Psoas muscle (tissue), 8 donors: ENCODE data around the gene MCTP1. TPM values are rescaled to one million over a fixed set of nuclear protein-coding genes. Genes with fewer than 3 reads are reported as not detected.
"Not testable (repeated sequence)": the region's sequence is repeated elsewhere in the genome, so short reads cannot be mapped to it uniquely, and the experiment has no call there.

Experiments used
- ATAC-seq, 4 donors: fragments of 200-7000 bp; cut with Tn5 transposase; one replicate each; pipeline ENCODE4 v1.9.1; 2020; ENCODE audit warnings: moderate library complexity in 3 of 4, mild to moderate bottlenecking in 2 of 4
- DNase-seq, 2 donors: peaks; one replicate each; pipeline ENCODE4 v3.0.0-alpha.2; 2020
- H3K27ac ChIP-seq: fragments of 200-600 bp; one replicate; pipeline ENCODE4 v1.8.0; 2022
- H3K27me3 ChIP-seq, 3 donors: fragments of 200-600 bp in 1 of 3; one replicate each; pipeline versions ENCODE4 v1.6.1 to v1.8.0; 2013 to 2022; ENCODE audit warnings: low read length in 2 of 3, mild to moderate bottlenecking in 2 of 3, moderate library complexity in 1 of 3; ENCODE audit not compliant: insufficient read depth in 3 of 3
- H3K36me3 ChIP-seq, 2 donors: fragments of 200-600 bp in 1 of 2; one replicate each; pipeline versions ENCODE4 v1.6.1 to v1.8.0; 2013 to 2022; ENCODE audit warnings: low read depth in 1 of 2, mild to moderate bottlenecking in 1 of 2, moderate library complexity in 1 of 2; ENCODE audit not compliant: insufficient read depth in 1 of 2
- H3K4me1 ChIP-seq: fragments of 200-600 bp; one replicate; pipeline ENCODE4 v1.8.0; 2022
- H3K4me3 ChIP-seq: fragments of 200-600 bp; one replicate; pipeline ENCODE4 v1.8.0; 2022; ENCODE audit warnings: mild to moderate bottlenecking
- H3K9me3 ChIP-seq: fragments of 200-600 bp; one replicate; pipeline ENCODE4 v1.8.0; 2022
- CTCF ChIP-seq: fragments of 200-600 bp; IDR thresholded peaks from one replicate; pipeline ENCODE4 v1.8.0; 2022; ENCODE audit warnings: antibody characterized with exemption
- WGBS, 3 donors: extraction: QIAGEN DNeasy Blood & Tissue Kit; methylation state at CpG; one replicate each; pipeline versions ENCODE4 v1.1.6 to v1.1.7; 2013; 5-methylcytosine and 5-hydroxymethylcytosine counted together
- intact Hi-C, 2 donors: fragments of 100-400 bp; cut with DNase I; formaldehyde crosslinking; loops; one replicate each; pipeline versions ENCODE4 v1.11.0 to v1.14.2; 2022
- polyA plus RNA-seq, 3 donors: library from polyadenylated mRNA; stranded (reverse); fragments of 200-250 nt; gene quantifications; one replicate each; pipeline ENCODE4 v1.2.3, GENCODE V29; 2013
- total RNA-seq, 4 donors: library from RNA; stranded (reverse); fragmentation: NEBNext Ultra II Directional in 2 of 4; extraction: Animal tissue kit (Norgen Biotek cat#: 25700) in 2 of 4; gene quantifications; one replicate each; pipeline versions ENCODE4 v1.2.1 to v1.2.4, GENCODE V29; 2021 to 2023
- donor health status: healthy with polysubstance abuse.
- donor health status: DM: no; HTN: no; CAD: no; lungs with moderate emphysema.
- donor health status: Bipolar disorder and iron deficiency.
- donor health status: healthy.
- donor health status: DM: yes; HTN: yes; CAD: no.
- donor health status: DM: no; HTN: no; CAD: no.
- donor health status: DM: no; HTN: no; CAD: no.
- donor health status: DM: yes; HTN: yes; CAD: no.

MCTP1 gene
- total and polyA plus RNA-seq, 7 donors, result 1.4 to 8.8 (median 3.5) TPM

GRCh38 chr5:95217351-95217750 lies 67.5 kb downstream of the MCTP1 start:
- H3K9me3 ChIP-seq, result no peaks in the 10 kb centered on the region
- ATAC-seq, result no peak
- intact Hi-C loops, result no loop called here
- no peak for DNase-seq
- H3K4me1 ChIP-seq, result no peaks in the 10 kb centered on the region
- WGBS, 3 donors, result 38 to 49% (median 43%) methylated on average over 4 of the region's 4 CpGs
- H3K27ac ChIP-seq, result no peak overlapping the region
- no peaks in the 10 kb centered on the region for H3K36me3 ChIP-seq
- no peaks in the 10 kb centered on the region for H3K27me3 ChIP-seq
- no peak overlapping the region for H3K4me3 ChIP-seq
- TF ChIP-seq CTCF, result no peak

GRCh38 chr5:95216136-95216955 lies 68.5 kb downstream of the MCTP1 start:
- WGBS, 3 donors, result 16 to 23% (median 17%) methylated on average over 4 of the region's 4 CpGs
- H3K27ac ChIP-seq, result no peak overlapping the region
- intact Hi-C loops, result no loop called here

GRCh38 chr5:95207811-95208210 lies 77.1 kb downstream of the MCTP1 start:
- intact Hi-C loops, H3K9me3 ChIP-seq, H3K4me1 ChIP-seq, ATAC-seq, H3K4me3 ChIP-seq, DNase-seq, H3K27me3 ChIP-seq, H3K27ac ChIP-seq, H3K36me3 ChIP-seq: not testable (repeated sequence)
- 76 to 81% (median 80%) methylated on average over 5 of the region's 5 CpGs for WGBS, 3 donors

More at GRCh38 chr5:95216136-95216955, 68.5 kb downstream of the MCTP1 start:
- no peak overlapping the region for H3K4me3 ChIP-seq
- ATAC-seq (no peak), DNase-seq (no peak)
- no peaks in the 10 kb centered on the region for H3K4me1 ChIP-seq
- H3K36me3 ChIP-seq, result no peaks in the 10 kb centered on the region
- H3K27me3 ChIP-seq, result no peaks in the 10 kb centered on the region
- H3K9me3 ChIP-seq, result no peaks in the 10 kb centered on the region
- TF ChIP-seq CTCF, result no peak

- no peaks in the 10 kb centered on the region for H3K27me3 ChIP-seq
- TF ChIP-seq CTCF, result no peak
- intact Hi-C loops, result no loop called here
- H3K4me1 ChIP-seq, result no peaks in the 10 kb centered on the region
- H3K27ac ChIP-seq, result no peak overlapping the region
- WGBS, 3 donors, result 82 to 89% (median 85%) methylated on average over 4 of the region's 4 CpGs
- DNase-seq (no peak), ATAC-seq (no peak)
- no peaks in the 10 kb centered on the region for H3K36me3 ChIP-seq
- H3K9me3 ChIP-seq, result no peaks in the 10 kb centered on the region
- H3K4me3 ChIP-seq, result no peak overlapping the region
These were observed 90.0 kb downstream of the MCTP1 start for GRCh38 chr5:95194856-95195255.

GRCh38 chr5:95191330-95191729 lies 93.6 kb downstream of the MCTP1 start:
- H3K4me3 ChIP-seq, result no peak overlapping the region
- no peaks in the 10 kb centered on the region for H3K4me1 ChIP-seq
- 83 to 88% (median 86%) methylated on average over 2 of the region's 2 CpGs for whole genome bisulfite sequencing, 3 donors
- TF ChIP-seq CTCF, result no peak
- no peaks in the 10 kb centered on the region for H3K27me3 ChIP-seq
- intact Hi-C loops, result no loop called here
- no peaks in the 10 kb centered on the region for H3K36me3 ChIP-seq
- DNase-seq (no peak), ATAC-seq (no peak)
- H3K27ac ChIP-seq, result no peak overlapping the region
- no peaks in the 10 kb centered on the region for H3K9me3 ChIP-seq
